NCI-H1694 treated with DMSO at 0.1 percent for 48 hours (cell line): ENCODE measurements around the gene NDUFA7.
"Not testable (repeated sequence)": the region's sequence is repeated elsewhere in the genome, so short reads cannot be mapped to it uniquely, and the experiment has no call there.

ENCODE experiments used
- DNase-seq: peaks from one replicate; lab custom pipeline; 2025; lab: John Stamatoyannopoulos, UW

The NDUFA7 gene

GRCh38 chr19:8264248-8264647, 56.9 kb downstream of the NDUFA7 start:
- not testable (repeated sequence) for DNase-seq

- no peak for DNase-seq
Measured at GRCh38 chr19:8262431-8262830, 58.7 kb downstream of the NDUFA7 start.

- no peak for DNase-seq
Measured at GRCh38 chr19:8261881-8262280, 59.3 kb downstream of the NDUFA7 start.

- no peak for DNase-seq
Measured at GRCh38 chr19:8261347-8261746, 59.8 kb downstream of the NDUFA7 start.
